ENCODE results near the gene LMO7.
"Not testable (repeated sequence)": the region's sequence is repeated elsewhere in the genome, so short reads cannot be mapped to it uniquely, and the experiment has no call there.

LMO7 gene

GRCh38 chr13:75789451-75790197, 153.5 kb downstream of the LMO7 start:
- H3K79me2 ChIP-seq, result no peaks in the 10 kb centered on the region
- TF ChIP-seq CTCF (IDR thresholded peaks at IDR 0.05), result no peak
- no peak overlapping the region for H3K4me2 ChIP-seq (ENCODE audit: low read length)
- H3K27ac ChIP-seq, result no peak overlapping the region
- H3K4me3 ChIP-seq (ENCODE audit: low read depth, low read length), result no peak overlapping the region
- H3K9ac ChIP-seq, result no peak overlapping the region
- no peaks in the 10 kb centered on the region for H3K4me1 ChIP-seq
- no peak overlapping the region for H2AFZ ChIP-seq
- no peaks in the 10 kb centered on the region for H3K36me3 ChIP-seq (ENCODE audit: control insufficient read depth, insufficient read depth, low read length)
- H3K9me3 ChIP-seq (ENCODE audit: control insufficient read depth, low read length), result no peaks in the 10 kb centered on the region
- no peaks in the 10 kb centered on the region for H3K27me3 ChIP-seq (ENCODE audit: control insufficient read depth, insufficient read depth, low read length)

- H3K4me1 ChIP-seq, result no peaks in the 10 kb centered on the region
- no peak overlapping the region for H3K27ac ChIP-seq
- no peaks in the 10 kb centered on the region for H3K79me2 ChIP-seq
- no peak overlapping the region for H3K9ac ChIP-seq
- TF ChIP-seq CTCF (IDR thresholded peaks at IDR 0.05), result no peak
- H3K4me2 ChIP-seq (ENCODE audit: low read length), result no peak overlapping the region
- no peaks in the 10 kb centered on the region for H3K27me3 ChIP-seq (ENCODE audit: control insufficient read depth, insufficient read depth, low read length)
- no peaks in the 10 kb centered on the region for H3K36me3 ChIP-seq (ENCODE audit: control insufficient read depth, insufficient read depth, low read length)
- no peaks in the 10 kb centered on the region for H3K9me3 ChIP-seq (ENCODE audit: control insufficient read depth, low read length)
- no peak overlapping the region for H2AFZ ChIP-seq
- H3K4me3 ChIP-seq (ENCODE audit: low read depth, low read length), result no peak overlapping the region
These were observed 154.3 kb downstream of the LMO7 start for GRCh38 chr13:75790198-75790970.

DNA sequence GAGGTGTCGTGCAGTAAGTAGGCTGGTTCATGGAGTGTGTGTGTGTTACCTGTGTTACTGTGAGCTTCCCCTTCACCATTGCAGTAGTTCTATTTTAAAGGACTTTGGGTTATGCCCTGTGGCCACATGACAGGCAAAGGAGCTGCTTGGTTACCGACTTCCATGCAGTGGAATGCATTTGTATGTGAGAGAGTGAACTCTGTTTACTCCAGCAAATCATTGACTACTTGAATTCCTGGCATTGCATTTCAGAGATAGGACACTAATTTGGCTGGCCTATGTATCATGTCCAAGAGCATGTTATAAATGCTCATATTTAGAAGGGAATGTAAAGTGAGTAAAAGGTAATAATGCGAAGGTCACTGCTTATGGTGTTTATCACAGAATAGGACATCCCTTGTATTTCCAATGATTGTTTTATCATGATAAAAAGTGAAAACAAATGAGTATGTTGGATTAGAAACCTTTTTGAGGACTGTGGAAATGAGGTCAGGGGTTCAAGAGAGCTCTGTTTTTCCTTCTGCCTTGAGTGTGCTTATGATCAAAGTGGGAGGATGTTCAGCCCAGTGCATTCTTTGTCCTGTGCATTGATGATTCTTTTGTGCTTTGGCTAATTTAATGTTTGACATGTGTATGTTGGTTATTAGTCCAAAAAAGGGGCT, 156.5 kb downstream of the LMO7 start:
- H3K4me2 ChIP-seq (ENCODE audit: low read length), result no peak overlapping the region
- no peak overlapping the region for H3K4me3 ChIP-seq (ENCODE audit: low read depth, low read length)
- no peaks in the 10 kb centered on the region for H3K27me3 ChIP-seq (ENCODE audit: control insufficient read depth, insufficient read depth, low read length)
- no peak overlapping the region for H3K27ac ChIP-seq
- no peak overlapping the region for H2AFZ ChIP-seq
- TF ChIP-seq CTCF (IDR thresholded peaks at IDR 0.05), result no peak
- H3K9me3 ChIP-seq (ENCODE audit: control insufficient read depth, low read length), result no peaks in the 10 kb centered on the region
- no peak overlapping the region for H3K9ac ChIP-seq
- no peaks in the 10 kb centered on the region for H3K4me1 ChIP-seq
- no peaks in the 10 kb centered on the region for H3K79me2 ChIP-seq
- no peaks in the 10 kb centered on the region for H3K36me3 ChIP-seq (ENCODE audit: control insufficient read depth, insufficient read depth, low read length)

DNA sequence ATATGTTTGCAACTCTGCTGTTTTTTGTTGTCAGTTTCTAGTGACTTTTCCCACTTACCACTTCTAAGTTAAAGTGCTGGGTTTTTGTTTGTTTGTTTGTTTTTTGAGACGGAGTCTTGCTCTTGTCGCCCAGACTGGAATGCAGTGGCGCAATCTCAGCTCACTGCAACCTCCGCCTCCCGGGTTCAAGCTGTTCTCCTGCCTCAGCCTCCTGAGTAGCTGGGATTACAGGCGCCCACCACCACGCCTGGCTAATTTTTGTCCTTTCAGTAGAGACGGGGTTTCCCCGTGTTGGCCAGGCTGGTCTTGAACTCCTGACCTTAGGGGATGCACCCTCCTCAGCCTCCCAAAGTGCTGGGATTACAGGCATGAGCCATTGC, 157.0 kb downstream of the LMO7 start:
- H3K4me2 ChIP-seq (ENCODE audit: low read length); H3K9ac ChIP-seq; H3K36me3 ChIP-seq (ENCODE audit: control insufficient read depth, insufficient read depth, low read length); H3K79me2 ChIP-seq; H3K27me3 ChIP-seq (ENCODE audit: control insufficient read depth, insufficient read depth, low read length); H3K4me3 ChIP-seq (ENCODE audit: low read depth, low read length); H3K9me3 ChIP-seq (ENCODE audit: control insufficient read depth, low read length); H3K27ac ChIP-seq; H2AFZ ChIP-seq; H3K4me1 ChIP-seq: not testable (repeated sequence)

DNA sequence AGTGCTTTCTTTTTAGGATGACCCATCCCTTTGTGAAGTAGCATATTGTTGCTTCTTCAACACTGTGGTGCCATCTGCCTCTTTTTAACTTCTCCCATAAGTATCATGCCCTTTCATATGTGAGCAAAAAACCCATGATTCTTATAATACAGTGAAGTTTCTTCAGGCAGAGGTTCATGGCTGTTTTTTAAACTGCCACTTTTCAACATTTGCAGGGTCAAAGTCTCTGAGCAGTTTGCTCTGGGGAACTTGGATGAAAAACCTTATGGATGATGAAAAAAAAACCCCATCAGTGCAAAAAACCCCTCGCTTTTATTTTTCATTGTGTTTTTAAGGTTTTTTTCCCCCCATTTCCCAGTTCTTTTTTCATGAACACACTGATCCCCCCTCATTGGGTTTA, 158.5 kb downstream of the LMO7 start:
- H3K4me3 ChIP-seq (ENCODE audit: low read depth, low read length), result no peak overlapping the region

More for the DNA sequence above, 158.5 kb downstream of the LMO7 start:
- TF ChIP-seq CTCF (IDR thresholded peaks at IDR 0.05), result no peak
- Histone ChIP-seq H2AFZ (no peak overlapping the region), H3K36me3 (ENCODE audit: control insufficient read depth, insufficient read depth, low read length) (no peaks in the 10 kb centered on the region), H3K4me2 (ENCODE audit: low read length) (no peak overlapping the region), H3K9me3 (ENCODE audit: control insufficient read depth, low read length) (no peaks in the 10 kb centered on the region), H3K27me3 (ENCODE audit: control insufficient read depth, insufficient read depth, low read length) (no peaks in the 10 kb centered on the region), H3K27ac (no peak overlapping the region), H3K79me2 (no peaks in the 10 kb centered on the region), H3K4me1 (no peaks in the 10 kb centered on the region), H3K9ac (no peak overlapping the region)

Data from parathyroid adenoma (tissue), 2 donors.